ENCODE data around the gene PCED1B.

DNA sequence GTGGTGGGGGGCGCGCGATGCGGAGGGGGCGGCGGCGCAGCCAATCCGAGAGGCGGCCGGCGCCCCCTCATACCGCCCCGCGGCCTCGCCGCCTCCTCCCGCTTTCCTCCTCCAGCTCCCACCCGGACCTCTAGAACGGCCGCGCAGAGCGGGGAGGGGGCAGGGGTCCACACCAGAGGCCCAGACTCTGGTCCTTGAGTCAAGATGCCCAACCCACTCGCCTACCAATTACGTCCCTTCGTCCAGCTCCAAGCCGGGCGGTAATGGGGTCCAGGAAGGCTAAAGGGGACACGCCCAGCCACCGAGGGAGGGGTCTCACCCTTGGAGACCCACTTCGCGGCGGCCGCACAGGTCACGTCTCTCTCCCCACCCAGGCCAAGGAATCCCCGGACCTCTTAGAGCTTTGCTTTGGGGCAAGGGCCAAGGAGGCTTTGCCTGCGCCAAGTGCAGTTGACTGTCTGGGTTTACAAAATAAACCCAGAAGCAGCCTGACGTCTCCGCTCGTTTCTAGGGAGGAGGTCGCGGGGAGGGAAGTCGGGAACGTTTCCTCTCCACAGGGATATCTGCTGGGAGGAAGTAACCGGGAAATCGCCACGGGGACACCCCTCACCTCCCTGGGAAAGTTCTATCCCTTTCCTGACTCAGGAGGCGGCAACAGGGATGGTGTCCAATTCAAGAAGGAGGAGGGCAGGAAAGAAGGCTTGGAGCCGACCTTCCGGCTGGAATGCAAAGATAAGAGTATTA is 732 bp downstream of the PCED1B start:
- TF ChIP-seq EZH2 (IDR thresholded peaks at IDR 0.05; ENCODE audit: borderline replicate concordance) (no peak), CTCF (IDR thresholded peaks at IDR 0.05; ENCODE audit: poor library complexity) (no peak)
